Inflammatory macrophage treated with lipopolysaccharide for 4 hours (primary cell): Measurements from ENCODE around the gene RNF114.
A peak's percentile ranks its signal among the peaks of the same experiment; 100 is the strongest.
"Not testable (repeated sequence)": the region's sequence is repeated elsewhere in the genome, so short reads cannot be mapped to it uniquely, and the experiment has no call there.

ENCODE experiments used
- DNase-seq: peaks from one replicate; pipeline ENCODE4 v3.0.0-alpha.2; 2020

Gene RNF114

GRCh38 chr20:49965781-49966305, 29.6 kb downstream of the RNF114 start:
- peak; percentile 75 for DNase-seq

GRCh38 chr20:49966861-49967260, 30.7 kb downstream of the RNF114 start:
- DNase-seq, result peak; percentile 95

- peak; percentile 67 for DNase-seq
Observed at GRCh38 chr20:49969234-49969633, 33.0 kb downstream of the RNF114 start.

GRCh38 chr20:49969946-49970345, 33.7 kb downstream of the RNF114 start:
- no peak for DNase-seq

GRCh38 chr20:49970498-49970897, 34.3 kb downstream of the RNF114 start:
- no peak for DNase-seq

- no peak for DNase-seq
Observed at GRCh38 chr20:49973981-49974380, 37.8 kb downstream of the RNF114 start.

GRCh38 chr20:49976542-49976941, 40.3 kb downstream of the RNF114 start:
- peak; percentile 6 for DNase-seq

- not testable (repeated sequence) for DNase-seq
Observed at GRCh38 chr20:49977740-49978139, 41.5 kb downstream of the RNF114 start.

GRCh38 chr20:49978685-49979029, 42.5 kb downstream of the RNF114 start:
- DNase-seq, result no peak

- peak; percentile 13 for DNase-seq
Observed at GRCh38 chr20:49979030-49979832, 43.0 kb downstream of the RNF114 start.

- DNase-seq, result no peak
Observed at GRCh38 chr20:49980140-49981008, 44.2 kb downstream of the RNF114 start.

GRCh38 chr20:49981218-49982071, 45.2 kb downstream of the RNF114 start:
- no peak for DNase-seq

- peak; percentile 9 for DNase-seq
Observed at GRCh38 chr20:49982072-49982345, 45.8 kb downstream of the RNF114 start.

GRCh38 chr20:49982346-49983122, 46.3 kb downstream of the RNF114 start, which contains the start of gene SNAI1:
SNAI1 (plus strand) TSS chr20:49982980; CDS start chr20:49983060, 80 bp downstream.
- peak; percentile 74 for DNase-seq

GRCh38 chr20:49983123-49983847, 47.1 kb downstream of the RNF114 start:
- DNase-seq, result no peak

- no peak for DNase-seq
Observed at GRCh38 chr20:49983848-49984408, 47.7 kb downstream of the RNF114 start.

GRCh38 chr20:49984426-49985153, 48.4 kb downstream of the RNF114 start:
- DNase-seq, result no peak

- DNase-seq, result no peak
Observed at GRCh38 chr20:49985157-49985556, 49.0 kb downstream of the RNF114 start.

GRCh38 chr20:49985617-49986016, 49.4 kb downstream of the RNF114 start:
- DNase-seq, result no peak

- no peak for DNase-seq
Observed at GRCh38 chr20:49986049-49986448, 49.9 kb downstream of the RNF114 start.
